Parathyroid adenoma (tissue), 2 donors: ENCODE results near the gene ATP9B.

Experiments used
- H2AFZ ChIP-seq: fragments of 300-600 bp; sonication (generic); one replicate; pipeline ENCODE4 v1.7.0; 2017; ENCODE audit warnings: antibody characterized with exemption, mild to moderate bottlenecking
- H3K27ac ChIP-seq: fragments of 300-600 bp; sonication (generic); one replicate; pipeline ENCODE4 v1.7.0; 2017
- H3K27me3 ChIP-seq: fragments of 300-600 bp; sonication (generic); one replicate; pipeline ENCODE4 v1.7.0; 2017; ENCODE audit warnings: low read length; ENCODE audit not compliant: control insufficient read depth, insufficient read depth
- H3K36me3 ChIP-seq: fragments of 300-600 bp; sonication (generic); one replicate; pipeline ENCODE4 v1.7.0; 2017; ENCODE audit warnings: low read length; ENCODE audit not compliant: control insufficient read depth, insufficient read depth
- H3K4me1 ChIP-seq: fragments of 300-600 bp; sonication (generic); one replicate; pipeline ENCODE4 v1.7.0; 2017; ENCODE audit warnings: control low read depth
- H3K4me2 ChIP-seq: fragments of 300-600 bp; sonication (generic); one replicate; pipeline ENCODE4 v1.7.0; 2017; ENCODE audit warnings: low read length
- H3K4me3 ChIP-seq: fragments of 300-600 bp; sonication (generic); one replicate; pipeline ENCODE4 v1.7.0; 2017; ENCODE audit warnings: low read depth, low read length
- H3K79me2 ChIP-seq: fragments of 300-600 bp; sonication (generic); one replicate; pipeline ENCODE4 v1.7.0; 2017; ENCODE audit warnings: control low read depth
- H3K9ac ChIP-seq: fragments of 300-600 bp; sonication (generic); one replicate; pipeline ENCODE4 v1.7.0; 2017; ENCODE audit warnings: mild to moderate bottlenecking
- H3K9me3 ChIP-seq: fragments of 300-600 bp; sonication (generic); one replicate; pipeline ENCODE4 v1.7.0; 2017; ENCODE audit warnings: low read length; ENCODE audit not compliant: control insufficient read depth
- TF ChIP-seq, protein P1 (sequence below): fragments of 300-600 bp; sonication (generic); IDR thresholded peaks from one replicate; pipeline ENCODE4 v1.7.0; 2017; ENCODE audit warnings: antibody characterized with exemption, mild to moderate bottlenecking
- donor health status: primary hyperparathyroidism.

The ATP9B gene

DNA sequence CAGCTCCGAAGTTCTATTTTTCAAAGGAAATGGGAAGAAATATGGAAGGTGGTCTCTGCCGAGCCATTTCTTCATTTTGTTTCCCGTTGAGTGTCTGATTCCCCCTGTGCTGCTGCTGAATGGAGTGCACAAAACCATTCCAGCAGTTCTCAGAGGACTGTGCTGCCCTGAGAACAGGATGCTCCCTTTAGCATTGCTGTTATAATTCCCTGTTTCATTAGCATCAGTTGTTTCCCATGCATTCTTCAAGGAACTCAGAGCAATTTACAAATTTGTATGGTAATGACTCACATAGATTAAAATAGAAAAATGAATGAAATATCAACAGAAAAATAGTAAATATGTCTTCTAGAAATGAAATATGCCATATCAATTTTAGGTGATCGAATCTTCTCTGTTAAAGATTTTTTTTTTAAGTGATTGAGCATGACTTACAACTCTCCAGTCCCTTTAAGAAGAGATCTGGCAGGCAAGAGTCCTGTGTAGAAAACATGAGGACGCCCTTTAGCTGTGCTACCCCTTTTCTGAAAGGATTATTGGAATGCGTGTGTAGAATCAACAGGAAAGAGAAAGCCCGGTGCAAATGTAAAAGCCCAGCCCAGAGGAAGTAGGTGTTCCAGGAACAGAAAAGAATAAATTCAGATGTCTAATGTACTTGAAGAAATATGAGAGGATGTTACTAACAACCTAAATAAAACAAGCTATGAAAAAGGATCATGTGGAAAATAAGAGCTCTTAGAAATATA, 118.5 kb downstream of the ATP9B start:
- Histone ChIP-seq H3K79me2 (no peaks in the 10 kb centered on the region), H3K4me2 (no peak overlapping the region), H3K36me3 (no peaks in the 10 kb centered on the region), H3K4me3 (no peak overlapping the region), H3K4me1 (no peaks in the 10 kb centered on the region), H3K9ac (no peak overlapping the region), H3K27me3 (no peaks in the 10 kb centered on the region), H2AFZ (no peak overlapping the region), H3K9me3 (no peaks in the 10 kb centered on the region), H3K27ac (no peak overlapping the region)
- TF ChIP-seq, protein P1, sequence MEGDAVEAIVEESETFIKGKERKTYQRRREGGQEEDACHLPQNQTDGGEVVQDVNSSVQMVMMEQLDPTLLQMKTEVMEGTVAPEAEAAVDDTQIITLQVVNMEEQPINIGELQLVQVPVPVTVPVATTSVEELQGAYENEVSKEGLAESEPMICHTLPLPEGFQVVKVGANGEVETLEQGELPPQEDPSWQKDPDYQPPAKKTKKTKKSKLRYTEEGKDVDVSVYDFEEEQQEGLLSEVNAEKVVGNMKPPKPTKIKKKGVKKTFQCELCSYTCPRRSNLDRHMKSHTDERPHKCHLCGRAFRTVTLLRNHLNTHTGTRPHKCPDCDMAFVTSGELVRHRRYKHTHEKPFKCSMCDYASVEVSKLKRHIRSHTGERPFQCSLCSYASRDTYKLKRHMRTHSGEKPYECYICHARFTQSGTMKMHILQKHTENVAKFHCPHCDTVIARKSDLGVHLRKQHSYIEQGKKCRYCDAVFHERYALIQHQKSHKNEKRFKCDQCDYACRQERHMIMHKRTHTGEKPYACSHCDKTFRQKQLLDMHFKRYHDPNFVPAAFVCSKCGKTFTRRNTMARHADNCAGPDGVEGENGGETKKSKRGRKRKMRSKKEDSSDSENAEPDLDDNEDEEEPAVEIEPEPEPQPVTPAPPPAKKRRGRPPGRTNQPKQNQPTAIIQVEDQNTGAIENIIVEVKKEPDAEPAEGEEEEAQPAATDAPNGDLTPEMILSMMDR: no peak

DNA sequence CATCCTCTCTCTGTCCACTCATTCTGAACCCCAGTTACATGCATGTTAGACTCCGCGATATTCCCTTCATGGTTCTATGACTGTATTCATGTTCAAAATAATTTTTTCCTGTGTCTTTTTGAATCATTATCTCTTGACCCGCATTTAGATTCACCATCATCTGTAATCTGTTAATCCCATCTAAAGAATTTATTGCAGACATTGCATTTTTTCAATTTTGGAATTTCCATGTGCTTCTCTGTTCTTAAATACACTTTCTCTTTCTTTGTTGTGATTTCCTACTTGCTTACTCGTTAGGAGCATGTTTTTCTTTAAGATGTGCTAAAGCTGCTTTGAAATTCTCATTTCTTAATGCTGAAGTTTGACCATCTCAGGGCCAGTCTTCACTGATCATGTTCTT, 122.2 kb downstream of the ATP9B start:
- Histone ChIP-seq H3K4me2 (no peak overlapping the region), H3K9me3 (no peaks in the 10 kb centered on the region), H3K4me3 (no peak overlapping the region), H2AFZ (no peak overlapping the region), H3K79me2 (no peaks in the 10 kb centered on the region), H3K27me3 (no peaks in the 10 kb centered on the region), H3K36me3 (no peaks in the 10 kb centered on the region), H3K4me1 (no peaks in the 10 kb centered on the region), H3K27ac (no peak overlapping the region), H3K9ac (no peak overlapping the region)
- TF ChIP-seq, protein P1: no peak

DNA sequence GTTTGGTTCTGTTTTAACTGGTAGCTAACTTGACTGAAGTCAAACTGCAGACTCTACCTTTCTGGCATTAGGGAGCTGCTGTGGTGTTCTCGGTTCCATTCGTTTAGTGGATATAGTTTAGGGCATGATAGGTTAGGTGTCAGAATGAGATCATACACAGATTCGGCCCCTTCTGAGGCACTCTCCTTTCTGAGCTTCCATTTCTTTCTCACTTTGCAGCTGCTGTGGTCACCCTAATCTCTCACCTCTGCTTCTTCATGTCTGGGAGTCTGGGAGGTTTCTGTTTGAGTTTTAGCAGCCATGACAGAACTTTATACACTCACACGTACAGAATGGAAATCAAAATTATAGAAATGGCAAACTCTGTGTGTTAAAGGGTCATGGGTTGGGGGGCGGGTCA, 122.8 kb downstream of the ATP9B start:
- H3K27ac ChIP-seq: no peak overlapping the region
- no peaks in the 10 kb centered on the region for H3K79me2 ChIP-seq
- H3K9ac ChIP-seq: no peak overlapping the region
- no peaks in the 10 kb centered on the region for H3K27me3 ChIP-seq
- no peak overlapping the region for H3K4me3 ChIP-seq
- no peak overlapping the region for H3K4me2 ChIP-seq
- TF ChIP-seq, protein P1: no peak
- no peaks in the 10 kb centered on the region for H3K36me3 ChIP-seq
- no peaks in the 10 kb centered on the region for H3K4me1 ChIP-seq
- H3K9me3 ChIP-seq: no peaks in the 10 kb centered on the region
- no peak overlapping the region for H2AFZ ChIP-seq

DNA sequence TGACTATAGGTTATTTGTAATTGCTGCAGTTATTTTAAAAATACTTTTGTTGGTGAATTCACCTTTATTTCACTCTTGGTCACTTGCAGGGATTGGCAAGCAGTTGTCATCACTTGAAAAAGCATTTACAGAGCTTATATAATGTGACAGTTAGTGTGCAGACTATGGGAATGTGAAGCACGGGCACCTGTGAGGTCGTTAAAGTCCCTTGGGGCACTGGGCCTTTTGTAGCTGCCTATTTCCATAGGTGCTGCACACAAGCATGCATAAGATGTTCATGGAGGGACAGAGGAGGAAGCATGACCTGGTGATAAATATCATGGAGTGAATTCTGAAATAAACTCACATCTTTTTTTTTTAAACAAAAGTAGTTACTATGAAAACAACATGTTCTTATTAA, 124.6 kb downstream of the ATP9B start:
- no peak overlapping the region for H2AFZ ChIP-seq
- no peaks in the 10 kb centered on the region for H3K36me3 ChIP-seq

More for the DNA sequence above, 124.6 kb downstream of the ATP9B start:
- Histone ChIP-seq H3K27ac (no peak overlapping the region), H3K79me2 (no peaks in the 10 kb centered on the region), H3K4me1 (no peaks in the 10 kb centered on the region), H3K9ac (no peak overlapping the region), H3K9me3 (no peaks in the 10 kb centered on the region), H3K4me3 (no peak overlapping the region), H3K4me2 (no peak overlapping the region), H3K27me3 (no peaks in the 10 kb centered on the region)
- TF ChIP-seq, protein P1: no peak
